Stimulated activated CD4-positive, alpha-beta T cell treated with anti-CD3 and anti-CD28 coated beads, Interleukin-4, amount 100 ng/mL, for 48 hours (primary cell): ENCODE data around the gene MYO1D.

Experiments
- DNase-seq, 2 donors: peaks; one replicate each; pipeline ENCODE4 v3.0.0-alpha.2; 2020; ENCODE audit warnings: low read depth in 2 of 2

MYO1D gene

DNA sequence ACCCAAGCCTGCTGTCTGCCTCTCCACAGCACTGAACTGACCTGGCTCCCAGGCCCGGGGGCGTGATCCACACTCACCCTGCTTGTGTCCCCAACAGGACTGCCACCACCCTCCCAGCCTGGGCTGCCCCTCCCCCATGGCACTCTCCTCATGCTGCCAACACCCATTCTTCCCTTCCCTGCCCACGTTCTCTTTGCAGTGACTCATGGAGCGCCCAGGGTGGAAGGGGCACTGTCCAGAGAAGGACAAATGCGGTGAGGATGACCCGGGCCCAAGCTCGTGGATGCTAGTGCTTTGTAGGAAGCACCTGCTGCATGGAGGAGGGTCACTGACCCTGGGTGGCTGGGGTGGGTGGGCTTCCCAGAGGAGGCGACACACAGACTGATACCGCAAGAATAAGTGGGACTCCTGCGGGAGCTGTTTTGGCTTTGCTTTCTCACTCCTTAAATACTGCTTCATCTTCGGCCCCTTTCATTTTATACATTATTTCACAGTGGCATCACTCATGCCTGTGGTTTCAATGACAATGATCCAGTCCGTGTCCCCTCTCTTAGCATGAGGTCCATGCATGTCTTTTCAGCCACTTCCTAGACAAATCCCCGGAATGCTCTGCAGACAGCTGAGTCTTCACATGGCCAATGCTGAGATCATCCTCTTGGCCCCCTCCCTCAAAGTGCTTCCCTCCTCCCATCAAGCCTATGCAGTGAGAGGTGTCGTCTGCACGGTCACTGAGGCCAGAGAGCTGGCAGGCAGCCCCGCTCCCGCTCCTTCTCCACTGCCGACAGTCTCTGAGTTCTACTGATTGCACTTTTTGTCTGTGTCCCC lies 372.5 kb downstream of the MYO1D start:
- DNase-seq = no peak

DNA sequence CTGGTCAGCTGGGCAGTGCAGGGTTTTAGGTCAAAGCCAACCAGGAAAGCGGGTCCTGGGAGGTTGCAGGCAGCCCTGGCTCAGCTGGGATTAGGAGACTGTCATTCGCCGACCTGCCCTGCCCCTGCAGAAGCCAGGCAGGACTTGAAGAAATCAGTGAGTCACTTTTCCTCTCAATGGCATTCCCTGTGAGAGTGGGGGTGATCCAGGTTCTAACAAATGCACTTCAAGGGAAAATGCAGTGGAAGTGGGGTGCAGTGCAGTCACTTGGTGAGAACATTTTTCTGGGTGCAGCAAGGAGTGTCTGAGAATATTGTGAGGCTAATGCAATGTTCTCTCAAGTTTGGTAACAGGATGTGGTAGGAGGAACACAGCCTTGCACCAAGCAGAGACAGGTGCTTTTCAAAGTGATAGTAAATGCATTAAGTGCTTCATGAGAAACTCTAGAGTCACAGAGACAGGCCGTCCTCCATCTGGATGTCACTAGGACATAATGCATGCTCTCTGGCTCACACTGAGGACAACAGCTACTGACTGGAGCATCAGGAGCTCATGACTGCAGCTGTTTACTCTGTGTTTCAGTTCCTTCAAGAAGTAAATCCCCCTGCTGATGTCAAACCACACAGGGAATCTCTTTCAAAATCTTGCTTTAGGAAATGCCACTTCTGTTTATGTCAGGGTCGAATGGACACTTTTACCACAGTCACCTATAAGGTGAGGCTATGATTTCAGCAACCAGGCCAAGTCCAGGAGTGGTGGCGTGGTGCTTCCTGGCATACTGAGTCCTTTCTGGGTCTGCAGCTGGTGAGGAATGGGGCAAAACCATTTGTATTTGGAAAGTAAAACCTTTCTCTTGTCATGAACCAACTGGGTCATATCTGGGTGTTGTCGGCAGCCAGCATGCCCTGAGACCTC lies 373.4 kb downstream of the MYO1D start:
- DNase-seq = no peak

DNA sequence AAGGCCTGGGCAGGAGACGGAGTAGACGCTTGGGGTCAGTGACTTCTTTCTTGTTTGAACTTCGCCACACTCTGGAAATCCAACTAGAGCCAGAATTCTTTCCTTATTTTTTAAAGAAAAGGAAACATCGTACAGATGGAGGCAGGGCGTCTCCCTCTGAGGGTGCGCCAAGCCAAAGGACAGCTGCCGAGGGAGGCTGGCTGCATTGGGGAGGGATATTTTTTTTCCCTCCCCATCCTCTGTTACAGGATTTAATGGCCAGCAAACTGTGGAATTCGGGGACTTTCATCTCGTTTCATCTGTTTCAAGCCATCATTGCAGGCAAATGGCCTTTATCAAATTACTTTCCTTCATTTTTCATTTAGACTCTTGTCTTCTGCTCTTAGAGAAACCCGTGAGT lies 374.2 kb downstream of the MYO1D start:
- DNase-seq = no peak

DNA sequence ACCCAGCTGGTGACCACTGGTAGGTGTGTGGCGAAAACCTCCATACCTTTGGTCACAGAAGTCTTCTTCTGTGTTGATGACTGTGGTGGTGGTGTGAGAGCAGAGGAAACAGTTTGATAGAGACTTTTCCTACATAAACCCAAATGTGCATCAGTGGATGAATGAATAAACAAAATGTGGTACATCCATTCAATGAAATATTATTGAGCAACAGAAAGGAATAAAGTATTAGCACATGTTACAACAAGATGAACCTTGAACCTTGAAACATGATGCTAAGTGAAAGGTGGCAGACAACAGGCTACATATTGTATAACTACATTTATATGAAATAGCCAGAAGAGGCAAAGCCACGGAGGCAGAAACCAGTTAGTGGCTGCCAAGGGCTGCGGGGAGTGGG lies 374.9 kb downstream of the MYO1D start:
- DNase-seq = no peak

DNA sequence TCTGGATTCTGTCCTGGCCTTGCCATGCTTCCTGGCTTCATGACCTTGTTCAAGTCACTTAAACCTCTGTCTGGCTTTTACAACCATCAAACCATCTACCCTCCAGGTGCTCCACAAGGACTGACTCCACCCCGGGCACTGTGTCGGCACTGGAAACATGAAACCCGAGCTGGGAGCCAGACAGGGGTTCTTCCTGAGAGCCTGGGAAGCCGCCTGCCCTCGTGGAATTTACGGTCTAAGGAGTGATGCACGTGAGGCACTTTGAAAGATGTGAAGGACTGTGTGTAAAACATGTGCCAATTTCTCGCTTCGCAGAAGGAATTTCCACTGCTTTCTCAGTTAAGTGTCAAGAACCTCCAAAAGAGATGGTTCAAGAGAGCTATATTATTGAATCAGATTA lies 378.5 kb downstream of the MYO1D start:
- no peak for DNase-seq

DNA sequence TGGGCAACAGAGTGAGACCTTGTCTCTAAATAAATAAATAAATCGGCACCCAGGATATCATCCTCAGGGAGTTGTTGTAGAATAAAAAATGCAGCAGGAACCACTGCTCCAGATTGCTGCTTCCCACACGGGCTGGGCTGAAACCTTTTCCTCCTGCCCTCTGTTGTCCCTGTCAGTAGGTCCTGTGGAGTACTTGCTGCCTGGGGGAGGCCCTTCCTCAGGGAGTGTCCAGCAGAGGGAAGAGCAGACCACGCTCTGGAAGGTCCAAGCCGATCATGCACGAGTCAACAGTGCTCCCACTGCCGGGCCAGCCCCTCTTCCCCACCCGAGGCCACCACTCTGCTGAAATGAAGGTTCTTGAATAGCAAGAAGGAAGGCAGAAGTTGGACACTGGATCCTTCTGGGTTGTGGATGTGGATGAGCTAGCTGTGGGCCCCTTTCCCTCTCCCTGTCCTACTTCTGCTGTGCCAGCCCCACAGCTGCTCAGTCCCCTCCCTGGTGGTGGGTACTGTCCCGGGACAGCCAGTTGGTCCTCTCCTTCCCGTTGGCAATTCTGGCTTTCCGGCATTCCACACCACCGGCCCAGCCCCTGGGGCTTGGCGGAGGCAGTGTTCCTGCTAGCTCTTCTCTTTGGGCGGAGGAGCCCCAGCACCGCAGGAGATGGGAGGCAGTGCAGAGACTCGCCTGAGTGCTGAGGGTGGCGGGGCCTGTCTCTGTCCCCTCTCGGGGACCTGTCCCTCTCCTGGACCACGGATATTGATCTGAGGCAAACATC lies 379.3 kb downstream of the MYO1D start:
- DNase-seq = no peak

DNA sequence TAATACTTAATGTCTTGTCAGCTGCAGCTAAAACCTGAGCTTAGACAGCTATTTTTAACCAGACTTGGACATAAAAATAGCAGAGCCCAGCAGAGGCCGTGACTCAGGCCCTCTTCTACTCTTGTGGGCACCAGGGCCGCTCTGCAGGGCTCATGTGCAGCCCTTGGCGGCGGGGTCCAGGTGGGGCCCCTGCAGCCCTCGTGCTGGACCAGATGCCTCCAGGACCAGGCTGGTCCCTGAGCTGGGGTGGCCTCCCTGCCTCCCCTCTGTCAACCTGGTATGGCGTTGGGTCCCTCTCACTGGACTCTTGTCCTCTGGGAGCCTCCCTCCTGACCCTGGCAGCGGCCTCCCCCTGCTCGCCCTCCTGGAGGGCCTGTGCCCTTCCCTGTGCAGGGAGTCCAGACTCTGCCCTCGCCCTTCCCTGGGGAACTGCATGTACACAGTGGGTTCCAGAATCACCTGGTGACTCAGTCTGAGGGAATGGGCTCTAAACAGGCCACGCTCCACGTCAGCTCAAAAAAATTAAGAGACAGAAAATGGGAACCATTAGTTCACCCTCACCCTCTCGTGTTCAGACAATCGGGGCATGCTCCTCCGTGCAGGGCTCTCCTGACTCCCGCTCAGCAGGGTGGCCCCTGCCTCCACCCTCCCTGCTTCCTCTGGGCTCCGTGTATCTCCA lies 380.4 kb downstream of the MYO1D start:
- DNase-seq = no peak

DNA sequence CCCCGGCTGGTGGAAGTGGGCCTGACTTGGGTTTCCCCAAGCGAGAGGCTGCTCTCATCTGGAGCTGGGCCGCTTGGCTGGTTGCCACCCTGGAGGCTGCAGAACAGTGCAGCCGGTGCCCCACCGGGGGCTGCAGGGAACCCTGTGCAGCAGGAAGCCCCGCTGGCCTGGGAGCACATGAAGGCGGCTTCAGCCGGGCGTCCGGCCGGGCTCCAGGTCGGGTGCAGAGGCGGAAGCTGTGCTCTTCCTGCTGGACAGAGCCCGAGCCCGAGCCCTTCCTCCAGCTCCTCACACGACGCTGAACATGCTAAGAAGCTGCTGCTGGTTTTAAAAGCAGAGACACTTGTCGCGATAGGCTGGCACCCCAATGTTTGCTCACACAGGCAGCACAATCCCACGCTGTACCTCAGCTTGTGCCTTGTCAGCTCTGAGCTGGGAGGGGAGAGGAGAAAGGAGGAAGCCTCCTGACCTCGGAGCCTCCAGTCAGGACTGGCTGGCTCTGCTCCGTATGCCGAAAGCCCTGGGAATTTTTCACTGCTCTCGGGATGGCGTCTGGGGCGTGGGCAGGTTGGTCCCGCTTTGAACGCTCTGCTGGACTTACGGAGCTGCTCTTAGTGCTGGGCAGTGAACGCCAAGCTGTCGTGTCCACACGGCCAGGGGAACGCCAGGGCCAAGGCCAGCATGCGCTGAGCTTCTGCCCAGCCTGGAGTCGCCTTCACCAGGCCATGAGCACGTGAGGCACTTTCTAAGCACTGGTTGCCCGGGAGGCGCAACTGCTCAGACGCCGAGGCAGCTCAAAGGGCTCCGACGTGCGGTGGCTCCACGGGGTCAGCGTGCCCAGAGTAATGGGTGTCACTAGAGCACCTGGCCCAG lies 381.3 kb downstream of the MYO1D start:
- DNase-seq = no peak

DNA sequence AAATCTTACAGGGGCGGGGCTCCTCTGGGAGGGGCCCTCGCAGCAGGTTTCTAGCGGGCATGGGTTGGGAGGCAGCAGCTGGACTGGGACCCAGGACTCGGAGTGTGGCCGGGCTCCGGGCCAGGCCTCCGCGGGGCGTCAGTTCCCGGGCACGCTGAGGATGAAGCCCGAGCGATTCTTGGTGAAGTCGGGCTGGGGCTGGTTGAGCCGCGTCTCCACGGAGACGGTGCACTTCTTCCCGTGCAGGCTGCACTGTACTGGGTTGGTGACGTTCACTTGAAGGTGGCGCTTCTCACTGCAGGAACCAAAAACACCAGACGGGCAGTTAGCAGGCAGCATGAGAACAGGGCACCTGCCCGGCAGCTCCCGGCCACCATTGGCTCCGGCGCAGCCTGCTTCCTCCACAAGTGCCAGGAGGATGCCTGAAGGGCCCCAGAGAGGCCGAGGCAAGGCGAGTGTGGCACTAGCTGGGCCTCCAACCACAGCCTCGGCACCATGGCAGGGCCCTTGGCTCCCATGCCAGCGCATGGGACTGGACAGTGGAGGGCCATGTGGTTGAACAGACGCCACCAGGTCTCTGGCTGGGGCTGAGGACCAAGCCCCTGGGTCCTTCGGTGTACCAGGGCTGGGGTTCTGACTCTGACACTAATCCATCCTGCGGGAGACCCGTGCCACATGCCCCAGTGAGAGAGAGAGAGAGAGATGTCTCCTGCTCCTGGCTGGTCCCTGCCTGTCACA lies 382.1 kb downstream of the MYO1D start:
- no peak for DNase-seq

DNA sequence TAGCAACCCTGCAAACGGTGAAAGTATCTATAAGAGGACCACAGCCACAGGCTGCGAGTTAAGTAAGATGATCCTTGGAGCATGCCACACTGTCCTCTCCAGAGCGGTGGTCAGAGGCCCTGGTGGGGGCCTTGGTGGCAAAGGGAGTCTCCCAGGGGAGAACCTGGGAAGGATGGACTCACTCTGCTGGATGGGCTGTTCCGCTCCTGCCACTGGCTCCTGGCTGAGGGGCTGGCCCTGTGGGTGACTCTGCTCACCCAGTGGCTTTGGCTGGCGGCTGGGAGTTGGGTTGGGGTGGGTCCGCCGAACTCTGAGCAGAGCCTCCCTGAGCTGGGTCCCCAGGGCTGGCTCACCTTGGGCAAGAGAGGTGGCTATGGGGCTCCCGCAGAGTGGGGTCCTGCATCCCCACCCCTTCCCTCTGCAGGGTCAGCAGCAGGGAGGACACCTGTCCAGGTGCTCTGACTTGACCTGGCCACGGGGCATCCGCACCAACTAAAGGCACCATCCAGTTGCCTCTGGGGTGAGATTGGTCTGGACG lies 382.9 kb downstream of the MYO1D start:
- no peak for DNase-seq

DNA sequence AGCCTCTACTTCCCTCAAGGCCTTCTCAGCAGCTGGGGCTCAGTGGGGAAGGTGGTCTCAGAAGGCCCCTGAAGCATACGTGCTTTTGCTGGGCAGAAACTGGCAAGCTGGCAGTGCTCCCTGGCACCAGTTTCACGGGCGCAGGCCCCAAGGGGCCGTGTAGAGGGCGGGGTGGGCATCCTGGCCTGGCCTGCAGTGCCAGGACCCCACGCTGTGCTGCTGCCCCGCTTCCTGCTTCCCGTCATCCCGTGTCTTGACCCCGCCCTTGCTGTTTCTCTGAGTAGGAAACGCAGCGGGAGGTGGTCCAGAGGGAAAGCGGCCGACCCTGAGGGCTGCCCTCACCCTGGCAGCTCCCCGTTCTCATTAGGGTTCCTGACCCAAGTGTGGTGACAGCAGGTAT lies 383.4 kb downstream of the MYO1D start:
- no peak for DNase-seq

DNA sequence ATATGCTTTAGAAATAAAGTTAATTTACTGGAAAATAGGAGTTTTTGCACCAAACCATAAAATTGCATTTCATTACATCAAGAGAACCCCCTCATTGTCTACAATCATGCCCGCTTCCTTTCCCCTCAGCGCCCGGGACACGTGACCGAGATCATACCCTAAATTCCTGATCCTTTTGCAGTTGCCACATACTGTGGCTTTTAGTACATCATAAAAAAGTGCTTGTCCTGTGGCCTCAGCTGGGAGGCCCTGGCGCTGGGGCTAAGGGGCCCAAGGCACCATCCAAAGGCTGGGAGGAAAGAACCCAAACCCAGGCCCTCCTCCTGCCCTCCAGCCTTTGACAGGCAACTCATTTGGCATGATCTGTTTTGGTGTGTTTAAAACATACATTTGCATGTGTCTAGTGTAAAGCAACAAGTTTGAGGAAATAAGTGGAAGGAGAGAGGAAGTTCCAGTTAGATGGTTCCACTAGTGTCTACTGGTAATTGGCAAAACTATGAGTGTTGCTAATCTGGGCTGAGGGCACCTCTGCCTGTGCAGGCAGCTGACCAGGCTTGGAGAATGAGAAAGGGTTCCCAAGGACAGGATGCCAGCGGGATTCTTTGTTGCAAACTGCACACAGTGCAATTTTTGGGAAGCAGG lies 384.2 kb downstream of the MYO1D start:
- DNase-seq = no peak

DNA sequence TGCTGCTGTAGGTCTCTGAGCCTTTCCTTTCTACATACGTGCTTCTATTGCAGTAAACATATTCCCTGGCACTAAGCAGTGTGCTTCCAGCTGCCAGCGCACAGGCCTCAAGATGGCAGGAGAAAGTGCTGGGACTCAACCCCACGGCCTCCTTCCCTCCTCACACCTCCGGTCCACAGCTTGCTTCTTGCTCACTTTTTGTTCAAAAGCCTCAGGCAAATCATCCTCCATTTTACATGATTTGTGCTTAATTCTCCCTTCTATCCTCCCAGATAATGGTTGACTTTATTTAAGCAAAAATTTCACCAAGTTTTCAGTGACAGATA lies 384.7 kb downstream of the MYO1D start:
- no peak for DNase-seq

DNA sequence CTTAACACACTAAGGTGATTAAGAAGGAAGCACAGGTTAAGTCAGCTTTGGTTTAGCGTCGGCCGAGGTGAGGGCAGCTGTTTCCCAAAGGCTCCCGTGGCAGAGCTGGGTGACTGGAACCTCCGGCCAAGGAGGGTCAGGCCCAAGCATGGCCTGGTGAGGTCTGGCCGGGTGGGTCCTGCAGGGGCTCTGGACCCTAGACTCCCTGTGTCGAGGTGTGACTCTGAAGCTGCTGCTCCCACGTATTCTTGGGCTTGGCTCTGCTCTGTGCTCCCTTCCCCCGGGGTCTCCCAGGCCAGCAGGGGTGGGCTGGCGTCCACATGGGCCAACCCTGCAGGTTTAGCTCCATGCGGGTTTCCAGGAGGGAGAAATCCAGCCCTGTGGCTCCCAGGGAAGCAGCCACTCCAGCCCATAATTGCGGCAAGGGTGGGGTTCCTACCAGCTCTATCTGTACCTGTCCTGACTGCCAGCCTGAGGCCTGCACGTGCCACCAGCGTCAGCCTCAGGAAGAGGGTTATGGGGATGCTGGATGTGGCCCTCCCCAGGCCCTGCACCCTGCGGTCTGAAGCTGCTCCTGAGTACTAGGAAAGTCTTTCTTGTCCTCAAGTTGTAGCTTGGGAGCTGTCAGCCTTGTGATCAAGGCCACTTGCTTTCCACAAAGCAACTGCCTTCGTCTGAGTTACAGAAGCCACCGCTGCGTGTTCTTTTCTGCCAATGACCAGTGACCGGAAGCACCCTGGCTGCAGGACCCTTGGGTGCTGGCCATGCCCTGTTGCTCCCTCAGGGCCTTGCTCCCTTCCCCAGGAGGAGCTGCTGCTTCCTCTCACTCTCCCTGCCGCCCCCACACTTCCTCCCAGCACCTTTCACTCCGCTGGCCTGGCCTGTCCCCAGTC lies 385.3 kb downstream of the MYO1D start:
- no peak for DNase-seq

DNA sequence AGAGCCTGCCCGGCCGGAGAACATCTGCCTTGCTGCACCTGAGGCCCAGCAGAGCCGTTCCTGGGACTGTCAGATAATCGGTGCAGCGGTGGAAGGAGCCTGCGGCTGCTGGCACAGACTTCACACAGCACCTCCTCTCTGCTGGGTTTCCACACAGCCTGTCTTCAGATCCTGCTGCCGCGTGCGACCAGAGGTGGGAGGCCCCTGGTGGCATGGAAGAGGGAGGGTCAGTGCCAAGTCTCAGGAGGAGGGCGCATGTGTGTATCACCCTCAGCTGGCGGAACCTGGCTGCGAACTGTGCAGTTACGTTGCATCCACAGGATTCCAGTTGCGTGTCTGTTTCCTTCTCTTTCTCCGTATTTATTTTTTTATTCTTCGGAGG lies 386.8 kb downstream of the MYO1D start:
- no peak for DNase-seq

DNA sequence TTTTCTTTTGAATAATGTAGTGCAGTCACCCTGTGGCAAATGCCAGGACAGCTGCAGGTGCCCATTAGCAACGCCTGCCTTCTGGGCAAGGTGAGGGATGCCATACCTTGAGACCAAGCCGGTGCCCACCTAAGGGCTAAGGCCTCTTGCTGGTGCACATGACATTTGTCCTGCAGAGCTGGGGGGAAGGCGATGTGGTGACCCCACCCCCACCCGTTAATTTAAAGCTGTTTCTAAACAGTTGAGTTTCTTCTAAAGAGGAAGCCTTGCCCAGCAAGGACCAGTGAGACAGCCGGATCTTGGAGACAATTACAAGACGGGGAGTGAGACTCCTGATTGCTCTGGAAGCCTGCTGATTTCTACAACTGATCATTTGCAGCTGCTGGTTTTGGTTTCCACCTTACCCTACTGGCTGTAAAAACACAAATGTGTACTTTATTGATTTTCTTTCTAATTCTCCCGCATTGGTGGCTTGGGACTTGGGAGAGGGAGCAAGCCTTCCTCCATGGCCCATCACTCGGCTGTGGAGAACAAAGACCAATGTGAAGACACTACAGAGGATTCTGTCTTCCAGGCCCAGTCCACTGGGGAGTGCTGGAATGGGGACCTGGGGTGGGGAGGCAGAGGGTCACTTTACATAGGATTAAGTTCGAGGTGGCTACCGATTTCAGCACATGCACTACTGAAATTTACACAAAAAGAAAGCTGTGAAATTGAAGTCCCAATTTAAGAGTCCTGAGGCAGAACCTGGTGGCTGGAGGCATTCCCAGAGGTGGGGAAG lies 387.4 kb downstream of the MYO1D start:
- DNase-seq = no peak

DNA sequence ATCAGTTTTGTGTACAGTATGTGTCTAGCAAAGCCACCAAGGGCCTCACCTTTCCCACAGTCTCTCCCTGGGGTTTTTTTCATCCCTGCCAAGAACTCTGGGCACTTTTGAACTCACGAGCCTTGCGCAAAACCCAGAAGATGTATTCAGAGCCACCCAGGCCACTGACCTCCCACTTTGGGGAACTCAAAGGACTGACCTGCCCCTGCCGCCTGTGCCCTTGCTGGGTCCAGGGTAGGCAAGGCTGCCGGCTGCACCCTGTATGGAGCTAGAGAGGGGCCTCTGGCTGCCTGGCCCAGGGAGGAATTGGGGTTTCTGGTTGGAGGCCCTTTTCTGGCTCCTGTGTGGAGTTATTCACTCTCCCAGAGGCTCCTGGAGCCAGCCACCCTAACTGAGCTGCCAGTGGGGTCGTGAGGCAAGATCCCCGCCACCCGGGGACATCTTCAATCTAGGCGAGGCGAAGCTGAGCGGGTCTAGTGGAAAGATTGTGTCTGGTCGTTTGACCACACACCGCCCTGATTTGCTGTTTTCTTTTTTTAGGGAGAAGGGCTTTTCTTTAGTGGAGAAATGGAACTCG lies 388.2 kb downstream of the MYO1D start:
- DNase-seq = no peak
